ENCODE results near the gene CGN.

The CGN gene

DNA sequence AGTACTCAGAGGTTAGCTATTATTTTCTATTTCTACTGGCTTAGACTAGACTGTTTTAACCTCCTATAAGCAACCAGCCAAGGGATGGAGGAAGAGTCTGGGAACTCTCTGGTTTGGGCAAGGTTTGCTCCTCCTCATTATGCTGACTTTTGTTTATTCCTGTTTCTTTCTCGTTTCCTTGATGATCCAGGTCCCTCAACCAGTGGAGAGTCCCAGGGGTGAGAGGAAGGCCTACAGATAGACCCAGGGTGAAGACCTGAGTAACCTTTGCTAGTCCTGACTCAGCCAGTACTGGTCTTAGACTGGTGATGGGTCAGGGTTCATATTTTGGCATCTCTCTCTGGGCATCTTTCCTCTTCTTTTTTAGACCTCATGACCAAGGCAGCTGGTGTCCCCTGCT lies 34.4 kb downstream of the CGN start:
- H3K27ac ChIP-seq, result no peak overlapping the region
- no peak for TF ChIP-seq CTCF (IDR thresholded peaks at IDR 0.05; ENCODE audit: low read depth, low read length)
- DNase-seq, result no peak
- no peak overlapping the region for H3K4me3 ChIP-seq (ENCODE audit: low read depth, low read length)
- peaks cover 10% of the 10 kb centered on the region for H3K9me3 ChIP-seq (ENCODE audit: severe bottlenecking)
- no peaks in the 10 kb centered on the region for H3K27me3 ChIP-seq (ENCODE audit: insufficient read depth, low read depth, severe bottlenecking)
- H3K36me3 ChIP-seq, result peaks cover 26% of the 10 kb centered on the region

GRCh38 chr1:151546011-151546925 lies 35.1 kb downstream of the CGN start:
- Histone ChIP-seq H3K27me3 (ENCODE audit: insufficient read depth, low read depth, severe bottlenecking) (no peaks in the 10 kb centered on the region), H3K9me3 (ENCODE audit: severe bottlenecking) (peaks cover 10% of the 10 kb centered on the region), H3K27ac (no peak overlapping the region), H3K4me3 (ENCODE audit: low read depth, low read length) (no peak overlapping the region), H3K36me3 (peaks cover 26% of the 10 kb centered on the region)
- no peak for TF ChIP-seq CTCF (IDR thresholded peaks at IDR 0.05; ENCODE audit: low read depth, low read length)
- no peak for DNase-seq

- no peak for TF ChIP-seq CTCF (IDR thresholded peaks at IDR 0.05; ENCODE audit: low read depth, low read length)
- Histone ChIP-seq H3K36me3 (peaks cover 26% of the 10 kb centered on the region), H3K27me3 (ENCODE audit: insufficient read depth, low read depth, severe bottlenecking) (no peaks in the 10 kb centered on the region), H3K27ac (no peak overlapping the region), H3K9me3 (ENCODE audit: severe bottlenecking) (peaks cover 10% of the 10 kb centered on the region), H3K4me3 (ENCODE audit: low read depth, low read length) (no peak overlapping the region)
- no peak for DNase-seq
These were observed 36.1 kb downstream of the CGN start for GRCh38 chr1:151547119-151547899.

DNA sequence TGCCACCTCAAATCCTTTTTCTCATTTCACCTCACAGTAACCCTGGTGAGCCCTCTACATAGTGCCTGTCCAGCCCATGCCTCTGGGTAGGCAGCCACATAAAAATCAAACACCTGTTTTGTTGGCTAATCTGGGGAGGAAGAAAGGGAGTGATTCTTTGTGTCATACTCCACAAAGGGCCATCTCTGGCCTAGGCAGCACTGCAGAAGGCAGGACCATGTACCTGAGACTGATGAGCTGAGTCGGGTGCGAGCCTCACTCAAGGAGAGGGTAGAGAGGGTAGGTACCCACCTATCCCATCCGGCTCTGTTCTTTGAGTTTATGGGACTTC lies 36.7 kb downstream of the CGN start:
- Histone ChIP-seq H3K27ac (no peak overlapping the region), H3K9me3 (ENCODE audit: severe bottlenecking) (peaks cover 10% of the 10 kb centered on the region), H3K27me3 (ENCODE audit: insufficient read depth, low read depth, severe bottlenecking) (no peaks in the 10 kb centered on the region), H3K4me3 (ENCODE audit: low read depth, low read length) (no peak overlapping the region), H3K36me3 (peaks cover 26% of the 10 kb centered on the region)
- no peak for TF ChIP-seq CTCF (IDR thresholded peaks at IDR 0.05; ENCODE audit: low read depth, low read length)
- no peak for DNase-seq

DNA sequence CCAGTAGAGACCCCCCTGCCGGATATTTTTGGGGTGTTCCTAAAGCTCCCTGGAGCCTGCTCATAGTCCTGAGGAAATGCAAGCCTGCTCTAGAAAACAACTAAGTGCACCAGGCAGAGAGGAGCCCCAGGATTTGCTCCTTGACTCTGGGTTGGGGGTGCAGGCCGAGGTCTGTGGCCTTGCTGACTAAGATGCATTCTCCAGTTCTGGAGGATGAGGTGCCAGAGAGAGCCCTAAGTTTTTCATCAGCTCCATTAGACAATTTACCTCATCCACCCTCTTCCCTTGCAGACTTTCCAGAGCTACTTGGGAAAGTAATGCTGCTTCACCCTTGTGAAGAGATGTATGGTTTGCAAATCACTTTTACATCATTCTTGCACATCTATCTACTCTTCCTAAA lies 38.0 kb downstream of the CGN start:
- no peak for TF ChIP-seq CTCF (IDR thresholded peaks at IDR 0.05; ENCODE audit: low read depth, low read length)
- peaks cover 23% of the 10 kb centered on the region for H3K36me3 ChIP-seq
- no peak overlapping the region for H3K27ac ChIP-seq
- no peaks in the 10 kb centered on the region for H3K27me3 ChIP-seq (ENCODE audit: insufficient read depth, low read depth, severe bottlenecking)
- peaks cover 10% of the 10 kb centered on the region for H3K9me3 ChIP-seq (ENCODE audit: severe bottlenecking)
- H3K4me3 ChIP-seq (ENCODE audit: low read depth, low read length), result no peak overlapping the region
- no peak for DNase-seq

Measured in WERI-Rb-1 (cell line).